A549 (cell line): Measurements from ENCODE around the gene TMEM238L. TPM values are rescaled to one million over a fixed set of nuclear protein-coding genes. Genes with fewer than 3 reads are reported as not detected.

Source experiments
- ATAC-seq, 2 experiments: fragments of 200-7000 bp in 1 of 2; fragments of >200 bp in 1 of 2; cut with Nextera tagmentation in 1 of 2; cut with Tn5 transposase in 1 of 2; 3 replicates each; pipeline versions ENCODE4 v1.8.0 to v1.9.1; 2018 to 2020; ENCODE audit warnings: mild to moderate bottlenecking in 1 of 2, moderate library complexity in 1 of 2
- CTCF ChIA-PET: fragments of 300-600 bp; sonication (Branson Sonifier 250); formaldehyde crosslinking; extraction: SDS; loops from one replicate; lab custom pipeline; 2021; ENCODE audit warnings: antibody characterized with exemption, inconsistent platforms; lab: Yijun Ruan, JAX
- POLR2A ChIA-PET: fragments of 350-600 bp; formaldehyde crosslinking; extraction: SDS; loops from one replicate; lab custom pipeline; 2021; ENCODE audit warnings: antibody characterized with exemption, inconsistent platforms; lab: Yijun Ruan, JAX
- DNase-seq, 2 experiments: peaks; one replicate each; pipeline versions ENCODE4 v3.0.0 to v3.0.0-alpha.2; 2011 to 2016; ENCODE audit warnings: low read depth in 1 of 2, low spot score in 1 of 2
- FAIRE-seq: peaks from 2 replicates; lab custom pipeline; 2011; peaks lifted over from hg19 to GRCh38; lab: Jason Lieb, UNC
- H3K27ac ChIP-seq, 2 experiments: fragments of >200 bp; sonication (Bioruptor Twin); formaldehyde crosslinking; 3 replicates each; pipeline ENCODE4 v1.5.1; 2016 to 2017
- H3K4me1 ChIP-seq: fragments of >200 bp; sonication (Bioruptor Twin); formaldehyde crosslinking; 3 replicates; pipeline ENCODE4 v1.6.1; 2016
- H3K4me2 ChIP-seq: fragments of >200 bp; sonication (Bioruptor Twin); formaldehyde crosslinking; 3 replicates; pipeline ENCODE4 v1.6.1; 2016
- H3K4me3 ChIP-seq: fragments of >200 bp; sonication (Bioruptor Twin); formaldehyde crosslinking; 3 replicates; pipeline ENCODE4 v1.5.1; 2016
- H3K9me3 ChIP-seq: fragments of >200 bp; sonication (Bioruptor Twin); formaldehyde crosslinking; 3 replicates; pipeline ENCODE4 v1.6.1; 2016
- CEBPB ChIP-seq, 2 experiments: fragments of >200 bp in 1 of 2; sonication (Bioruptor Twin) in 1 of 2; formaldehyde crosslinking in 1 of 2; IDR thresholded peaks; 2 replicates each; pipeline ENCODE4 v1.6.1; 2012 to 2016
- CHD2 ChIP-seq: fragments of 150-350 bp; IDR thresholded peaks from 2 replicates; pipeline ENCODE4 v1.6.1; 2014; ENCODE audit warnings: low read length; ENCODE audit not compliant: partially characterized antibody
- CHD4 ChIP-seq: fragments of 200-600 bp; sonication (generic); IDR thresholded peaks from 2 replicates; pipeline ENCODE4 v1.6.1; 2016; ENCODE audit warnings: antibody characterized with exemption, mild to moderate bottlenecking, borderline replicate concordance
- EHMT2 ChIP-seq: fragments of 200-600 bp; sonication (generic); IDR thresholded peaks from 2 replicates; pipeline ENCODE4 v1.6.1; 2016; ENCODE audit warnings: antibody characterized with exemption, low read depth, mild to moderate bottlenecking, moderate library complexity
- FOSB ChIP-seq: fragments of 250-450 bp; sonication (Bioruptor Pico); IDR thresholded peaks from 2 replicates; pipeline ENCODE4 v1.5.0; 2020; ENCODE audit warnings: mild to moderate bottlenecking, moderate library complexity
- FOXS1 ChIP-seq: fragments of 250-450 bp; sonication (Bioruptor Pico); IDR thresholded peaks from 2 replicates; pipeline ENCODE4 v1.5.0; 2020; ENCODE audit warnings: mild to moderate bottlenecking, moderate library complexity
- GATA3 ChIP-seq: IDR thresholded peaks from 2 replicates; pipeline ENCODE4 v1.6.1; 2012; ENCODE audit warnings: borderline replicate concordance
- HES2 ChIP-seq: fragments of >200 bp; sonication (Bioruptor Twin); formaldehyde crosslinking; IDR thresholded peaks from 2 replicates; pipeline ENCODE4 v1.6.1; 2016
- HOXB13 ChIP-seq: fragments of 250-450 bp; sonication (Bioruptor Pico); IDR thresholded peaks from 2 replicates; pipeline ENCODE4 v1.5.0; 2020; ENCODE audit warnings: low read depth, mild to moderate bottlenecking, moderate library complexity
- JUN ChIP-seq, 2 experiments: fragments of >200 bp; sonication (Bioruptor Twin); formaldehyde crosslinking; IDR thresholded peaks; 2 replicates in 1 of 2; 3 replicates in 1 of 2; pipeline ENCODE4 v1.6.1; 2016 to 2017
- KDM1A ChIP-seq: fragments of 200-600 bp; sonication (generic); IDR thresholded peaks from 2 replicates; pipeline ENCODE4 v1.6.1; 2016; ENCODE audit warnings: low read depth, mild to moderate bottlenecking
- MAFK ChIP-seq: fragments of 450-650 bp; IDR thresholded peaks from 2 replicates; pipeline ENCODE4 v1.6.1; 2014; ENCODE audit not compliant: partially characterized antibody
- MAZ ChIP-seq: fragments of 150-350 bp; IDR thresholded peaks from 2 replicates; pipeline ENCODE4 v1.6.1; 2014; ENCODE audit warnings: antibody characterized with exemption, low read depth, low read length, borderline replicate concordance
- NPAS2 ChIP-seq: fragments of 250-450 bp; sonication (Bioruptor Pico); IDR thresholded peaks from 2 replicates; pipeline ENCODE4 v1.8.0; 2022; ENCODE audit warnings: mild to moderate bottlenecking, moderate library complexity, borderline replicate concordance
- PBX3 ChIP-seq: IDR thresholded peaks from 2 replicates; pipeline ENCODE4 v1.6.1; 2012
- POLR2A ChIP-seq: IDR thresholded peaks from 2 replicates; pipeline ENCODE4 v1.6.1; 2012; ENCODE audit warnings: mild to moderate bottlenecking, low read length
- POLR2AphosphoS2 ChIP-seq: conservative IDR thresholded peaks from 2 replicates; pipeline ENCODE4 v1.6.1; 2012; ENCODE audit warnings: low read length, improper control_type of control experiment, inconsistent platforms
- RCOR1 ChIP-seq: fragments of 150-350 bp; IDR thresholded peaks from 2 replicates; pipeline ENCODE4 v1.6.1; 2014; ENCODE audit warnings: antibody characterized with exemption, low read length, low read depth
- RFX5 ChIP-seq: fragments of 450-650 bp; IDR thresholded peaks from 2 replicates; pipeline ENCODE4 v1.7.1; 2014; ENCODE audit warnings: antibody characterized with exemption, mild to moderate bottlenecking, moderate library complexity
- RNF2 ChIP-seq: fragments of 200-600 bp; sonication (generic); IDR thresholded peaks from 2 replicates; pipeline ENCODE4 v1.6.1; 2016; ENCODE audit warnings: low read depth, mild to moderate bottlenecking, antibody characterized with exemption, moderate library complexity, borderline replicate concordance
- SMC3 ChIP-seq: fragments of >200 bp; sonication (Bioruptor Twin); formaldehyde crosslinking; IDR thresholded peaks from 3 replicates; pipeline ENCODE4 v1.6.1; 2018; ENCODE audit warnings: inconsistent platforms
- USF2 ChIP-seq: fragments of 450-650 bp; IDR thresholded peaks from 2 replicates; pipeline ENCODE4 v1.6.1; 2014; ENCODE audit warnings: antibody characterized with exemption
- ZFP36 ChIP-seq: fragments of 450-650 bp; IDR thresholded peaks from 2 replicates; pipeline ENCODE4 v1.6.1; 2014; ENCODE audit warnings: borderline replicate concordance; ENCODE audit not compliant: partially characterized antibody
- ZNF302 ChIP-seq: fragments of 250-450 bp; sonication (Bioruptor Pico); IDR thresholded peaks from 2 replicates; pipeline ENCODE4 v1.9.0; 2021; ENCODE audit warnings: inconsistent platforms, mild to moderate bottlenecking, moderate library complexity
- WGBS: methylation state at CpG from one replicate; pipeline ENCODE4 v1.1.6; 2017; ENCODE audit errors: missing lambda C conversion rate; 5-methylcytosine and 5-hydroxymethylcytosine counted together
- polyA plus RNA-seq, 4 experiments: library from polyadenylated mRNA; depleted of rRNA in 3 of 4; stranded (reverse); fragments of >200 nt; fragmentation: RNase III in 1 of 4; extraction: RNeasy Plus Mini Kit Qiagen cat#74134 plus additional on column Dnase treatment in 1 of 4; gene quantifications; 2 replicates in 3 of 4; 3 replicates in 1 of 4; pipeline ENCODE4 v1.2.3, GENCODE V29; 2011 to 2017

The TMEM238L gene
- polyA plus RNA-seq, 2 of the 4 experiments (the other 2 are of a cell fraction): not detected

- no peak for TF ChIP-seq ZNF302 (CRISPR knock-in tag)
- TF ChIP-seq, all 56 proteins: peak for 0
Measured at GRCh38 chr17:10802496-10803284, 1.2 kb downstream of the TMEM238L start (continued).

GRCh38 chr17:10799407-10799806 is 4.5 kb downstream of the TMEM238L start:
- FAIRE-seq (no peak), DNase-seq (no peak), ATAC-seq (no peak)
- no peak for TF ChIP-seq CHD2
- TF ChIP-seq RCOR1: no peak
- TF ChIP-seq ZNF302 (CRISPR knock-in tag): no peak
- TF ChIP-seq GATA3: no peak
- no peak for TF ChIP-seq EHMT2
- TF ChIP-seq KDM1A: no peak
- no peak for TF ChIP-seq MAFK
- no peak for TF ChIP-seq SMC3
- no peak for TF ChIP-seq FOSB
- TF ChIP-seq POLR2A: no peak
- TF ChIP-seq ZFP36: no peak
- no peak for TF ChIP-seq JUN (IDR thresholded peaks at IDR 0.05)
- WGBS: 76% methylated on average over 7 of the region's 7 CpGs
- POLR2A ChIA-PET: no interaction called here
- Histone ChIP-seq H3K4me3 (no peak overlapping the region), H3K9me3 (no peaks in the 10 kb centered on the region), H3K4me2 (no peak overlapping the region), H3K4me1 (no peaks in the 10 kb centered on the region), H3K27ac (no peak overlapping the region)
- CTCF ChIA-PET: interaction anchor here (0.7 to 0.8 kb wide), 3 partner anchors 9 to 31 kb away, joined by 3 to 4 read pairs (median 3); no protein-coding TSS in a partner anchor

GRCh38 chr17:10798910-10799309 is 5.0 kb downstream of the TMEM238L start:
- H3K4me2 ChIP-seq: no peak overlapping the region
- WGBS: 66% methylated on average over 7 of the region's 7 CpGs
- no peak overlapping the region for H3K27ac ChIP-seq
- ATAC-seq (no peak), FAIRE-seq (no peak), DNase-seq (no peak)
- H3K4me3 ChIP-seq: no peak overlapping the region
- TF ChIP-seq RFX5 (no peak), HES2 (no peak), NPAS2 (no peak), POLR2A (no peak), RCOR1 (no peak), CHD4 (no peak), USF2 (no peak), HOXB13 (CRISPR knock-in tag) (no peak), MAZ (no peak), RNF2 (no peak), PBX3 (no peak), FOXS1 (CRISPR knock-in tag) (no peak), POLR2AphosphoS2 (no peak), CEBPB (IDR thresholded peaks at IDR 0.05) (no peak), CHD2 (no peak)
- H3K9me3 ChIP-seq: no peaks in the 10 kb centered on the region
- ChIA-PET POLR2A (no interaction called here), CTCF (interaction anchor here (0.7 to 0.8 kb wide), 3 partner anchors 8 to 30 kb away, joined by 3 to 4 read pairs (median 3); no protein-coding TSS in a partner anchor)
- H3K4me1 ChIP-seq: no peaks in the 10 kb centered on the region
